ENCODE measurements around the gene RPLP2. TPM values are rescaled to one million over a fixed set of nuclear protein-coding genes. Genes with fewer than 3 reads are reported as not detected.

The RPLP2 gene
- polyA plus RNA-seq, 1 of the 3 experiments (the other 2 are of a cell fraction): 799 TPM

DNA sequence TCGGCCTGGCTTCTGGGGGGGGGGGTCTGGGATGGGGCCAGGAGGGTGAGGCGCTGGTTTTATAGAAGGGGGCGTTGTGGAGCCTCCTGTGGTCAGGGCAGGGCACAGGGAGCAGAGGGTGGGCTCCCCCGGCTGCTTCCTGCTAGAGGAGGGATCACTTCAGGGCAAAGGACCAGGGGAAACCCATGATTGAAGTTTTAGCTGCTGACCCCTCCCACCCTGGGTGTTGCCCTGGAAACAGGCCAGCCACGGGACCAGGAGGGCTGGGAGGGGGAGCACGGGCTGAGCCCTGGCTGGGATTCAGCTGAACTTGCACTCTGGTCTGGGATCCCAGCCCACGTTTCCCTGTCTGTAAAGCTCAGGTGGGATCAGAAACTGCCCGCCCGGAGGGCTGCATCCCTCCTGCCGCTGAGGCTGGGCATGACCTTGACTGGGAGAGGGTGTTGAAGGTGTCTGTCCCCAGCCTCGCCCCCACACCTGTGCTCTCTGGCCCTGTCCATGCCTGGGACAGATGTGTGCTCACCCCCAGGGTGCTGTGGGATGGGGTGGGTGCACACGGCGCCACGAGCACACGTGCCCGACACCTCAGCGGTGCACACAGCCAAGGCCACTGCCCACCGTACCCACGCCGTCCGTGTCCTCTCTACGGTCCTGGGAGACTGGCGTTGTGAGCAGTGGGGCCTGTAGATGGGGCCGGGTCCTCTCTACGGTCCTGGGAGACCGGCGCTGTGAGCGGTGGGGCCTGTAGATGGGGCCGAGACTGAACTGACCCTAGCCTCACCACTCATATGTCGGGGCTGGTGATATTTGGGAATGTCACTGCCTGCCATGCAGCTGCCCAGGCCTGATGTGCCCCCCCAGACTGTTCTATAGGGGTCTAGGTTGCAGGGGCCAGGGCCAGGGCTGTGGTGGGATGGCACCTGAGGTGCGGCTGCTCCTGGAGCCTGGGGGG is 35.2 kb downstream of the RPLP2 start (continued):
- TF ChIP-seq EP300 (IDR thresholded peaks at IDR 0.05; ENCODE audit: borderline replicate concordance in 1 of 2, low read depth in 1 of 2, low read length in 1 of 2): no peak
- TF ChIP-seq, protein P1, sequence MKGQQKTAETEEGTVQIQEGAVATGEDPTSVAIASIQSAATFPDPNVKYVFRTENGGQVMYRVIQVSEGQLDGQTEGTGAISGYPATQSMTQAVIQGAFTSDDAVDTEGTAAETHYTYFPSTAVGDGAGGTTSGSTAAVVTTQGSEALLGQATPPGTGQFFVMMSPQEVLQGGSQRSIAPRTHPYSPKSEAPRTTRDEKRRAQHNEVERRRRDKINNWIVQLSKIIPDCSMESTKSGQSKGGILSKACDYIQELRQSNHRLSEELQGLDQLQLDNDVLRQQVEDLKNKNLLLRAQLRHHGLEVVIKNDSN (IDR thresholded peaks at IDR 0.05; ENCODE audit: borderline replicate concordance, low read depth): peak; percentile 48; the same call in 1 of the 2 replicates
- no peak for TF ChIP-seq GATA2 (CRISPR knock-in tag; IDR thresholded peaks at IDR 0.05)
- TF ChIP-seq, protein P2, sequence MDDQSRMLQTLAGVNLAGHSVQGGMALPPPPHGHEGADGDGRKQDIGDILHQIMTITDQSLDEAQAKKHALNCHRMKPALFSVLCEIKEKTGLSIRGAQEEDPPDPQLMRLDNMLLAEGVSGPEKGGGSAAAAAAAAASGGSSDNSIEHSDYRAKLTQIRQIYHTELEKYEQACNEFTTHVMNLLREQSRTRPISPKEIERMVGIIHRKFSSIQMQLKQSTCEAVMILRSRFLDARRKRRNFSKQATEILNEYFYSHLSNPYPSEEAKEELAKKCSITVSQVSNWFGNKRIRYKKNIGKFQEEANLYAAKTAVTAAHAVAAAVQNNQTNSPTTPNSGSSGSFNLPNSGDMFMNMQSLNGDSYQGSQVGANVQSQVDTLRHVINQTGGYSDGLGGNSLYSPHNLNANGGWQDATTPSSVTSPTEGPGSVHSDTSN (IDR thresholded peaks at IDR 0.05): peak; percentile 55
- no peak for TF ChIP-seq RXRA (IDR thresholded peaks at IDR 0.05; ENCODE audit: borderline replicate concordance, low read depth)
- peak; percentile 81; the same call in 1 of the 2 replicates for TF ChIP-seq NFIC (IDR thresholded peaks at IDR 0.05; ENCODE audit: borderline replicate concordance)
- TF ChIP-seq, protein P3, sequence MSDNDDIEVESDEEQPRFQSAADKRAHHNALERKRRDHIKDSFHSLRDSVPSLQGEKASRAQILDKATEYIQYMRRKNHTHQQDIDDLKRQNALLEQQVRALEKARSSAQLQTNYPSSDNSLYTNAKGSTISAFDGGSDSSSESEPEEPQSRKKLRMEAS (IDR thresholded peaks at IDR 0.05; ENCODE audit: low read depth): no peak; the same call in 1 of the 2 replicates
- no peak for TF ChIP-seq SMC3 (IDR thresholded peaks at IDR 0.05; ENCODE audit: low read depth, low read length)
- no peak for TF ChIP-seq EZH2phosphoT487 (IDR thresholded peaks at IDR 0.05; ENCODE audit: borderline replicate concordance, low read depth)
- TF ChIP-seq POLR2AphosphoS5 (IDR thresholded peaks at IDR 0.05; ENCODE audit: low read depth, low read length): no peak
- no peak for TF ChIP-seq FOXJ3 (CRISPR knock-in tag; IDR thresholded peaks at IDR 0.05)
- no peak for TF ChIP-seq ELF1 (IDR thresholded peaks at IDR 0.05)
- TF ChIP-seq, protein P4, sequence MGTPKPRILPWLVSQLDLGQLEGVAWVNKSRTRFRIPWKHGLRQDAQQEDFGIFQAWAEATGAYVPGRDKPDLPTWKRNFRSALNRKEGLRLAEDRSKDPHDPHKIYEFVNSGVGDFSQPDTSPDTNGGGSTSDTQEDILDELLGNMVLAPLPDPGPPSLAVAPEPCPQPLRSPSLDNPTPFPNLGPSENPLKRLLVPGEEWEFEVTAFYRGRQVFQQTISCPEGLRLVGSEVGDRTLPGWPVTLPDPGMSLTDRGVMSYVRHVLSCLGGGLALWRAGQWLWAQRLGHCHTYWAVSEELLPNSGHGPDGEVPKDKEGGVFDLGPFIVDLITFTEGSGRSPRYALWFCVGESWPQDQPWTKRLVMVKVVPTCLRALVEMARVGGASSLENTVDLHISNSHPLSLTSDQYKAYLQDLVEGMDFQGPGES (IDR thresholded peaks at IDR 0.05; ENCODE audit: low read depth, low read length): no peak
- no peak for TF ChIP-seq TAF1 (IDR thresholded peaks at IDR 0.05; ENCODE audit: borderline replicate concordance, low read depth, low read length)
- TF ChIP-seq, protein P5, sequence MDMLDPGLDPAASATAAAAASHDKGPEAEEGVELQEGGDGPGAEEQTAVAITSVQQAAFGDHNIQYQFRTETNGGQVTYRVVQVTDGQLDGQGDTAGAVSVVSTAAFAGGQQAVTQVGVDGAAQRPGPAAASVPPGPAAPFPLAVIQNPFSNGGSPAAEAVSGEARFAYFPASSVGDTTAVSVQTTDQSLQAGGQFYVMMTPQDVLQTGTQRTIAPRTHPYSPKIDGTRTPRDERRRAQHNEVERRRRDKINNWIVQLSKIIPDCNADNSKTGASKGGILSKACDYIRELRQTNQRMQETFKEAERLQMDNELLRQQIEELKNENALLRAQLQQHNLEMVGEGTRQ (IDR thresholded peaks at IDR 0.05; ENCODE audit: borderline replicate concordance, low read depth, low read length): no peak
